ENCODE results near the gene PLCB4.

GRCh38 chr20:9186396-9186795 is 117.5 kb downstream of the PLCB4 start:
- no peak for TF ChIP-seq CTCF (IDR thresholded peaks at IDR 0.05; ENCODE audit: insufficient read depth, low read length, poor library complexity, severe bottlenecking)
- TF ChIP-seq EZH2phosphoT487 (conservative IDR thresholded peaks at IDR 0.05; ENCODE audit: low read length) = no peak

Data from SU-DHL-6 (cell line).